ENCODE results near the gene STARD4. TPM values are rescaled to one million over a fixed set of nuclear protein-coding genes. Genes with fewer than 3 reads are reported as not detected.

STARD4 gene
- total and polyA plus RNA-seq, 2 of the 13 experiments (the other 11 are each of a cell fraction or from before 2014, with no cell fraction given): 27.4 to 66.9 TPM

DNA sequence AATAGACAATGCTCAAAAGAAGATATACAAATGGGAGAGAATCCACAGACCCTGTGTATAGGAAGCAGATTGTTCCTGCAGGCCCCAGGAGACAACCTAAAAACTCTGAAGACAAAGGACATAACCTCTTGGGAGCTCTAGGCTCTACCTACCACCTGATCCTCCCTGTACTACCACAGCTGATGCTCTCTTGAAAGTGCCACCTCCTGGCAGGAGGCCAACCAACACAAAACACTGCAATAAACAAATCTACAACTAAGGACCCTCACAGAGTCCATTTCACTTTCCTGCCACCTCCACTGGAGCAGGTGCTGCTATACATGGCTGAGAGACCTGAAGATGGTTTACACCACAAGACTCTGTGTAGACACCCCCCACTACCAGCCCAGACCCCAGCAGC lies 49.0 kb downstream of the STARD4 start:
- FAIRE-seq (no peak), DNase-seq (ENCODE audit: low spot score) (no peak), ATAC-seq (no peak)
- Histone ChIP-seq H3K4me2 (ENCODE audit: low read depth, low read length) (no peak overlapping the region), H3K9ac (ENCODE audit: insufficient read depth, low read depth, low read length) (no peak overlapping the region), H3K79me2 (ENCODE audit: insufficient read depth, low read length) (no peaks in the 10 kb centered on the region), H3K4me1 (ENCODE audit: insufficient read depth, low read length) (no peaks in the 10 kb centered on the region), H3K9me3 (ENCODE audit: low read length) (no peaks in the 10 kb centered on the region), H3K36me3 (replicated peaks in 1 of 2; ENCODE audit: control insufficient read depth in 1 of 2, insufficient read depth in 2 of 2, low read length in 2 of 2) (no peaks in the 10 kb centered on the region), H2AFZ (ENCODE audit: low read length) (no peak overlapping the region), H3K4me3 (replicated peaks in 1 of 3; ENCODE audit: insufficient read depth in 1 of 3, low read depth in 2 of 3, low read length in 3 of 3) (no peak overlapping the region), H3K27ac (ENCODE audit: extremely low read length, insufficient read depth, low read length) (no peak overlapping the region), H4K20me1 (ENCODE audit: insufficient read depth, low read length) (no peaks in the 10 kb centered on the region), H3K27me3 (ENCODE audit: control insufficient read depth in 1 of 2, insufficient read depth in 2 of 2, low read length in 2 of 2) (no peaks in the 10 kb centered on the region)
- no TSS peak for BruUV-seq (replicated peaks)
- in situ Hi-C loops (cut with HindIII; ENCODE audit: extremely low pct_ligation_motif_present, low pct_unique_long_range_greater_than_20kb): no loop called here
- ChIA-PET POLR2A (no interaction called here), CTCF (ENCODE audit: low intra/inter-chr PET ratio, low total read pairs) (no interaction called here)
- intact Hi-C loops (cut with micrococcal nuclease; ENCODE audit: unreplicated experiment): loop anchor here (5.0 kb wide), 1 partner anchor 306 kb away; no protein-coding TSS in a partner anchor
- TF ChIP-seq MIXL1 (CRISPR knock-in tag; IDR thresholded peaks at IDR 0.05): no peak
- no peak for TF ChIP-seq HMGXB3 (CRISPR knock-in tag; IDR thresholded peaks at IDR 0.05; ENCODE audit: borderline replicate concordance)
- no peak for TF ChIP-seq ATF7 (IDR thresholded peaks at IDR 0.05)
- no peak for TF ChIP-seq ATF7 (CRISPR knock-in tag; IDR thresholded peaks at IDR 0.05)
- TF ChIP-seq, protein P1, sequence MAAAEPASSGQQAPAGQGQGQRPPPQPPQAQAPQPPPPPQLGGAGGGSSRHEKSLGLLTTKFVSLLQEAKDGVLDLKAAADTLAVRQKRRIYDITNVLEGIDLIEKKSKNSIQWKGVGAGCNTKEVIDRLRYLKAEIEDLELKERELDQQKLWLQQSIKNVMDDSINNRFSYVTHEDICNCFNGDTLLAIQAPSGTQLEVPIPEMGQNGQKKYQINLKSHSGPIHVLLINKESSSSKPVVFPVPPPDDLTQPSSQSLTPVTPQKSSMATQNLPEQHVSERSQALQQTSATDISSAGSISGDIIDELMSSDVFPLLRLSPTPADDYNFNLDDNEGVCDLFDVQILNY (CRISPR knock-in tag; conservative IDR thresholded peaks at IDR 0.05): no peak
- TF ChIP-seq SNAI1 (CRISPR knock-in tag; IDR thresholded peaks at IDR 0.05; ENCODE audit: borderline replicate concordance): no peak
- TF ChIP-seq KDM5A (IDR thresholded peaks at IDR 0.05; ENCODE audit: borderline replicate concordance, low read length): no peak
- TF ChIP-seq, protein P2, sequence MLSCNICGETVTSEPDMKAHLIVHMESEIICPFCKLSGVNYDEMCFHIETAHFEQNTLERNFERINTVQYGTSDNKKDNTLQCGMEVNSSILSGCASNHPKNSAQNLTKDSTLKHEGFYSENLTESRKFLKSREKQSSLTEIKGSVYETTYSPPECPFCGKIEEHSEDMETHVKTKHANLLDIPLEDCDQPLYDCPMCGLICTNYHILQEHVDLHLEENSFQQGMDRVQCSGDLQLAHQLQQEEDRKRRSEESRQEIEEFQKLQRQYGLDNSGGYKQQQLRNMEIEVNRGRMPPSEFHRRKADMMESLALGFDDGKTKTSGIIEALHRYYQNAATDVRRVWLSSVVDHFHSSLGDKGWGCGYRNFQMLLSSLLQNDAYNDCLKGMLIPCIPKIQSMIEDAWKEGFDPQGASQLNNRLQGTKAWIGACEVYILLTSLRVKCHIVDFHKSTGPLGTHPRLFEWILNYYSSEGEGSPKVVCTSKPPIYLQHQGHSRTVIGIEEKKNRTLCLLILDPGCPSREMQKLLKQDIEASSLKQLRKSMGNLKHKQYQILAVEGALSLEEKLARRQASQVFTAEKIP (CRISPR knock-in tag; IDR thresholded peaks at IDR 0.05; ENCODE audit: borderline replicate concordance): no peak
- no peak for TF ChIP-seq PHF21A (CRISPR knock-in tag; IDR thresholded peaks at IDR 0.05)
- TF ChIP-seq POLR2AphosphoS5 (IDR thresholded peaks at IDR 0.05; ENCODE audit: low read depth, low read length): no peak
- TF ChIP-seq HNRNPK (IDR thresholded peaks at IDR 0.05; ENCODE audit: low read depth, low read length, poor library complexity, severe bottlenecking): no peak
- TF ChIP-seq HNF1B (CRISPR knock-in tag; IDR thresholded peaks at IDR 0.05): no peak
- TF ChIP-seq ZNF7 (CRISPR knock-in tag; IDR thresholded peaks at IDR 0.05): no peak
- TF ChIP-seq ZBTB43 (CRISPR knock-in tag; conservative IDR thresholded peaks at IDR 0.05): no peak
- no peak for TF ChIP-seq CBFB (CRISPR knock-in tag; IDR thresholded peaks at IDR 0.05)
